Activated naive CD4-positive, alpha-beta T cell treated with anti-CD3 and anti-CD28 coated beads for 36 hours (primary cell): ENCODE measurements around the gene BET1L. TPM values are rescaled to one million over a fixed set of nuclear protein-coding genes. Genes with fewer than 3 reads are reported as not detected.

ENCODE experiments used
- CTCF ChIA-PET: fragments of 350-600 bp; sonication (Branson Sonifier 250); formaldehyde crosslinking; loops from one replicate; lab custom pipeline; 2021; ENCODE audit warnings: antibody characterized with exemption; lab: Charles Lee
- DNase-seq: peaks from one replicate; pipeline ENCODE4 v3.0.0-alpha.2; 2020
- H3K27ac Mint-ChIP-seq: one replicate; pipeline ENCODE4 v1.8.0; 2021; ENCODE audit warnings: mild to moderate bottlenecking, mixed read lengths
- H3K27me3 Mint-ChIP-seq: one replicate; pipeline ENCODE4 v1.8.0; 2021; ENCODE audit warnings: low read depth, mixed read lengths
- H3K36me3 Mint-ChIP-seq: one replicate; pipeline ENCODE4 v1.8.0; 2021; ENCODE audit warnings: low read depth, mixed read lengths
- H3K4me1 Mint-ChIP-seq: one replicate; pipeline ENCODE4 v1.8.0; 2021; ENCODE audit warnings: low read depth, mixed read lengths
- H3K4me3 Mint-ChIP-seq: one replicate; pipeline ENCODE4 v1.8.0; 2021; ENCODE audit warnings: mild to moderate bottlenecking, moderate library complexity, mixed read lengths
- H3K9me3 Mint-ChIP-seq: one replicate; pipeline ENCODE4 v1.8.0; 2021; ENCODE audit warnings: mixed read lengths
- intact Hi-C: fragments of 100-400 bp; cut with micrococcal nuclease; formaldehyde crosslinking; loops from one replicate; pipeline ENCODE4 v1.15.1; 2023
- total RNA-seq, 2 experiments: library from RNA; stranded (reverse); gene quantifications; one replicate each; pipeline ENCODE4 v1.2.3, GENCODE V29; 2021

BET1L gene
- total RNA-seq, 2 experiments from 2014 or later, result 50.4 to 51.6 TPM

- H3K4me3 Mint-ChIP-seq, result peak overlapping the region; percentile 96
- no peaks in the 10 kb centered on the region for H3K27me3 Mint-ChIP-seq
- peaks cover 64% of the 10 kb centered on the region for H3K4me1 Mint-ChIP-seq
- CTCF ChIA-PET, result interaction anchor here (0.7 to 2.3 kb wide), 8 partner anchors 9 to 241 kb away, joined by 3 to 10 read pairs (median 6); partner anchors contain the start of genes PSMD13 and SIRT3
- H3K36me3 Mint-ChIP-seq, result peaks cover 36% of the 10 kb centered on the region
- peak overlapping the region; percentile 98 for H3K27ac Mint-ChIP-seq
- no peak for DNase-seq
- H3K9me3 Mint-ChIP-seq, result no peaks in the 10 kb centered on the region
- intact Hi-C loops, result loop anchor here (1.0 to 10.0 kb wide), 11 partner anchors 28 to 589 kb away; partner anchors contain the start of genes PGGHG, PSMD13, SIGIRR and SIRT3
These were observed 623 bp upstream of the BET1L start for GRCh38 chr11:207863-208180.

GRCh38 chr11:206526-207207 lies 532 bp downstream of the BET1L start:
- Mint-ChIP-seq H3K36me3 (peaks cover 30% of the 10 kb centered on the region), H3K27ac (peak overlapping the region; percentile 97), H3K4me3 (peak overlapping the region; percentile 96), H3K9me3 (no peaks in the 10 kb centered on the region), H3K27me3 (no peaks in the 10 kb centered on the region), H3K4me1 (peaks cover 72% of the 10 kb centered on the region)
- intact Hi-C loops, result loop anchor here (1.0 to 10.0 kb wide), 11 partner anchors 30 to 591 kb away; partner anchors contain the start of genes PGGHG, PSMD13, SIGIRR and SIRT3
- CTCF ChIA-PET, result interaction anchor here (0.7 to 2.3 kb wide), 5 partner anchors 10 to 149 kb away, joined by 3 to 10 read pairs (median 6); no protein-coding TSS in a partner anchor
- peak; percentile 43 for DNase-seq

GRCh38 chr11:206002-206384 lies 1.2 kb downstream of the BET1L start:
- intact Hi-C loops, result loop anchor here (2.0 to 10.0 kb wide), 4 partner anchors 81 to 591 kb away; partner anchors contain the start of genes PGGHG, SIGIRR and SLC25A22

GRCh38 chr11:205221-206001 lies 1.8 kb downstream of the BET1L start:
- no peak for DNase-seq
- Mint-ChIP-seq H3K9me3 (no peaks in the 10 kb centered on the region), H3K4me3 (peak overlapping the region; percentile 96), H3K27me3 (no peaks in the 10 kb centered on the region), H3K4me1 (peaks cover 72% of the 10 kb centered on the region), H3K27ac (no peak overlapping the region), H3K36me3 (peaks cover 30% of the 10 kb centered on the region)
- CTCF ChIA-PET, result interaction anchor here (0.6 to 2.3 kb wide), 3 partner anchors 14 to 99 kb away, joined by 3 to 10 read pairs (median 6); no protein-coding TSS in a partner anchor
- intact Hi-C loops, result loop anchor here (2.0 to 10.0 kb wide), 4 partner anchors 82 to 592 kb away; partner anchors contain the start of genes PGGHG, SIGIRR and SLC25A22

More at GRCh38 chr11:206002-206384, 1.2 kb downstream of the BET1L start:
- DNase-seq, result no peak
- Mint-ChIP-seq H3K27ac (peak overlapping the region; percentile 97), H3K27me3 (no peaks in the 10 kb centered on the region), H3K4me1 (peaks cover 74% of the 10 kb centered on the region), H3K9me3 (no peaks in the 10 kb centered on the region), H3K4me3 (peak overlapping the region; percentile 96), H3K36me3 (peaks cover 29% of the 10 kb centered on the region)
- CTCF ChIA-PET, result interaction anchor here (2.3 kb wide), 1 partner anchor 45 kb away, joined by 10 read pairs; no protein-coding TSS in a partner anchor

- no peaks in the 10 kb centered on the region for H3K27me3 Mint-ChIP-seq
- peaks cover 65% of the 10 kb centered on the region for H3K4me1 Mint-ChIP-seq
- no peak overlapping the region for H3K4me3 Mint-ChIP-seq
- peaks cover 24% of the 10 kb centered on the region for H3K36me3 Mint-ChIP-seq
- CTCF ChIA-PET, result interaction anchor here (0.6 to 0.9 kb wide), 2 partner anchors 13 to 100 kb away, joined by 3 to 6 read pairs; no protein-coding TSS in a partner anchor
- H3K27ac Mint-ChIP-seq, result peak overlapping the region; percentile 66
- no peaks in the 10 kb centered on the region for H3K9me3 Mint-ChIP-seq
- intact Hi-C loops, result loop anchor here (5.0 to 10.0 kb wide), 3 partner anchors 83 to 593 kb away; partner anchors contain the start of genes PGGHG and SLC25A22
- DNase-seq, result no peak
These were observed 2.6 kb downstream of the BET1L start for GRCh38 chr11:204587-205109.

- H3K4me1 Mint-ChIP-seq, result peaks cover 59% of the 10 kb centered on the region
- no peak for DNase-seq
These were observed 3.1 kb downstream of the BET1L start for GRCh38 chr11:203945-204586.

GRCh38 chr11:203056-203944 lies 3.9 kb downstream of the BET1L start:
- DNase-seq, result peak; percentile 7
- CTCF ChIA-PET, result interaction anchor here (0.9 kb wide), 1 partner anchor 9 kb away, joined by 3 read pairs; no protein-coding TSS in a partner anchor
- Mint-ChIP-seq H3K36me3 (peaks cover 21% of the 10 kb centered on the region), H3K4me3 (no peak overlapping the region), H3K27me3 (no peaks in the 10 kb centered on the region), H3K4me1 (peaks cover 58% of the 10 kb centered on the region), H3K9me3 (no peaks in the 10 kb centered on the region), H3K27ac (peak overlapping the region; percentile 87)
- intact Hi-C loops, result loop anchor here (10.0 kb wide), 1 partner anchor 522 kb away; no protein-coding TSS in a partner anchor

More at GRCh38 chr11:203945-204586, 3.1 kb downstream of the BET1L start:
- Mint-ChIP-seq H3K27me3 (no peaks in the 10 kb centered on the region), H3K9me3 (no peaks in the 10 kb centered on the region), H3K4me3 (no peak overlapping the region), H3K36me3 (peaks cover 22% of the 10 kb centered on the region), H3K27ac (peak overlapping the region; percentile 87)
- CTCF ChIA-PET, result no interaction called here
- intact Hi-C loops, result loop anchor here (10.0 kb wide), 1 partner anchor 521 kb away; no protein-coding TSS in a partner anchor

- CTCF ChIA-PET, result interaction anchor here (0.9 kb wide), 1 partner anchor 10 kb away, joined by 3 read pairs; no protein-coding TSS in a partner anchor
- Mint-ChIP-seq H3K9me3 (no peaks in the 10 kb centered on the region), H3K36me3 (peaks cover 18% of the 10 kb centered on the region), H3K4me1 (peaks cover 58% of the 10 kb centered on the region), H3K27ac (peak overlapping the region; percentile 87), H3K27me3 (no peaks in the 10 kb centered on the region), H3K4me3 (peak overlapping the region; percentile 26)
- intact Hi-C loops, result loop anchor here (10.0 kb wide), 1 partner anchor 522 kb away; no protein-coding TSS in a partner anchor
- DNase-seq, result peak; percentile 8
These were observed 4.7 kb downstream of the BET1L start for GRCh38 chr11:202490-202889.

- intact Hi-C loops, result loop anchor here (10.0 kb wide), 1 partner anchor 523 kb away; no protein-coding TSS in a partner anchor
These were observed 5.2 kb downstream of the BET1L start for GRCh38 chr11:201966-202365.

GRCh38 chr11:200224-201003 lies 6.8 kb downstream of the BET1L start:
- no peak overlapping the region for H3K4me3 Mint-ChIP-seq
- DNase-seq, result no peak
- CTCF ChIA-PET, result interaction anchor here (0.5 kb wide), 1 partner anchor 727 kb away, joined by 5 read pairs; no protein-coding TSS in a partner anchor
- no peaks in the 10 kb centered on the region for H3K9me3 Mint-ChIP-seq
- H3K4me1 Mint-ChIP-seq, result peaks cover 47% of the 10 kb centered on the region
- H3K36me3 Mint-ChIP-seq, result peaks cover 14% of the 10 kb centered on the region
- H3K27me3 Mint-ChIP-seq, result no peaks in the 10 kb centered on the region
- H3K27ac Mint-ChIP-seq, result peak overlapping the region; percentile 87
- intact Hi-C loops, result loop anchor here (10.0 kb wide), 1 partner anchor 524 kb away; no protein-coding TSS in a partner anchor

More at GRCh38 chr11:201966-202365, 5.2 kb downstream of the BET1L start:
- Mint-ChIP-seq H3K4me1 (peaks cover 57% of the 10 kb centered on the region), H3K27me3 (no peaks in the 10 kb centered on the region), H3K36me3 (peaks cover 16% of the 10 kb centered on the region), H3K27ac (peak overlapping the region; percentile 87), H3K4me3 (peak overlapping the region; percentile 32), H3K9me3 (no peaks in the 10 kb centered on the region)
- CTCF ChIA-PET, result no interaction called here
- peak; percentile 48 for DNase-seq
